IPS-20b (cell line): ENCODE results near the gene ODC1.
"Not testable (repeated sequence)": the region's sequence is repeated elsewhere in the genome, so short reads cannot be mapped to it uniquely, and the experiment has no call there.

Experiments used
- H3K27ac ChIP-seq: one replicate; pipeline ENCODE4 v1.5.1; 2013; ENCODE audit warnings: low read length
- H3K27me3 ChIP-seq: 2 replicates; pipeline ENCODE4 v1.6.1; 2013; ENCODE audit warnings: mild to moderate bottlenecking, low read length, inconsistent platforms; ENCODE audit not compliant: insufficient read depth
- H3K36me3 ChIP-seq: 2 replicates; pipeline ENCODE4 v1.6.1; 2013; ENCODE audit warnings: low read depth, mild to moderate bottlenecking, inconsistent platforms, low read length, moderate library complexity; ENCODE audit not compliant: insufficient read depth
- H3K4me1 ChIP-seq: 2 replicates; pipeline ENCODE4 v1.6.1; 2013; ENCODE audit warnings: mild to moderate bottlenecking, control low read depth, inconsistent platforms, low read length, moderate library complexity; ENCODE audit not compliant: insufficient read depth
- H3K4me3 ChIP-seq: 2 replicates; pipeline ENCODE4 v1.5.1; 2013; ENCODE audit warnings: mild to moderate bottlenecking, low read length, inconsistent platforms
- H3K9ac ChIP-seq: 2 replicates; pipeline ENCODE4 v1.6.1; 2013; ENCODE audit warnings: low read depth, mild to moderate bottlenecking, inconsistent platforms, low read length, moderate library complexity
- H3K9me3 ChIP-seq: 2 replicates; pipeline ENCODE4 v1.6.1; 2013; ENCODE audit warnings: mild to moderate bottlenecking, low read depth, low read length, inconsistent platforms; ENCODE audit not compliant: insufficient read depth

Gene ODC1

GRCh38 chr2:10487741-10488104, 39.6 kb upstream of the ODC1 start:
- not testable (repeated sequence) for H3K4me3 ChIP-seq, H3K9ac ChIP-seq, H3K9me3 ChIP-seq, H3K27ac ChIP-seq, H3K4me1 ChIP-seq, H3K36me3 ChIP-seq, H3K27me3 ChIP-seq

GRCh38 chr2:10487081-10487740, 39.1 kb upstream of the ODC1 start:
- Histone ChIP-seq H3K9ac (no peak overlapping the region), H3K27ac (no peak overlapping the region), H3K4me1 (no peaks in the 10 kb centered on the region), H3K36me3 (no peaks in the 10 kb centered on the region), H3K4me3 (no peak overlapping the region), H3K9me3 (no peaks in the 10 kb centered on the region), H3K27me3 (no peaks in the 10 kb centered on the region)

GRCh38 chr2:10486601-10487079, 38.5 kb upstream of the ODC1 start:
- Histone ChIP-seq H3K4me1 (no peaks in the 10 kb centered on the region), H3K4me3 (no peak overlapping the region), H3K36me3 (no peaks in the 10 kb centered on the region), H3K27me3 (no peaks in the 10 kb centered on the region), H3K9ac (no peak overlapping the region), H3K27ac (no peak overlapping the region), H3K9me3 (no peaks in the 10 kb centered on the region)

GRCh38 chr2:10486091-10486490, 38.0 kb upstream of the ODC1 start:
- Histone ChIP-seq H3K4me1 (no peaks in the 10 kb centered on the region), H3K27ac (no peak overlapping the region), H3K9ac (no peak overlapping the region), H3K4me3 (no peak overlapping the region), H3K27me3 (no peaks in the 10 kb centered on the region; the same call in 1 of the 2 replicates), H3K9me3 (no peaks in the 10 kb centered on the region), H3K36me3 (no peaks in the 10 kb centered on the region)

GRCh38 chr2:10482913-10483312, 34.8 kb upstream of the ODC1 start:
- Histone ChIP-seq H3K36me3 (no peaks in the 10 kb centered on the region), H3K9me3 (no peaks in the 10 kb centered on the region), H3K4me3 (no peak overlapping the region), H3K27ac (no peak overlapping the region), H3K9ac (no peak overlapping the region), H3K4me1 (no peaks in the 10 kb centered on the region; the same call in 1 of the 2 replicates), H3K27me3 (no peaks in the 10 kb centered on the region; the same call in 1 of the 2 replicates)

- H3K27me3 ChIP-seq = no peaks in the 10 kb centered on the region; the same call in 1 of the 2 replicates
Observed at GRCh38 chr2:10482460-10482859, 34.3 kb upstream of the ODC1 start.

GRCh38 chr2:10481666-10482157, 33.6 kb upstream of the ODC1 start:
- Histone ChIP-seq H3K9me3 (no peaks in the 10 kb centered on the region), H3K27me3 (no peaks in the 10 kb centered on the region; the same call in 1 of the 2 replicates), H3K4me1 (no peaks in the 10 kb centered on the region; the same call in 1 of the 2 replicates), H3K27ac (no peak overlapping the region), H3K4me3 (no peak overlapping the region), H3K9ac (no peak overlapping the region), H3K36me3 (no peaks in the 10 kb centered on the region)

More at GRCh38 chr2:10482460-10482859, 34.3 kb upstream of the ODC1 start:
- H3K4me3 ChIP-seq = no peak overlapping the region
- no peak overlapping the region for H3K27ac ChIP-seq
- H3K36me3 ChIP-seq = no peaks in the 10 kb centered on the region
- no peaks in the 10 kb centered on the region; the same call in 1 of the 2 replicates for H3K4me1 ChIP-seq
- no peak overlapping the region; the same call in 1 of the 2 replicates for H3K9ac ChIP-seq
- H3K9me3 ChIP-seq = no peaks in the 10 kb centered on the region

GRCh38 chr2:10481055-10481665, 33.0 kb upstream of the ODC1 start:
- Histone ChIP-seq H3K9me3 (no peaks in the 10 kb centered on the region), H3K4me1 (no peaks in the 10 kb centered on the region; the same call in 1 of the 2 replicates), H3K9ac (no peak overlapping the region), H3K27me3 (no peaks in the 10 kb centered on the region; the same call in 1 of the 2 replicates), H3K27ac (no peak overlapping the region), H3K36me3 (no peaks in the 10 kb centered on the region), H3K4me3 (no peak overlapping the region)

GRCh38 chr2:10480359-10480949, 32.3 kb upstream of the ODC1 start:
- Histone ChIP-seq H3K9me3 (no peaks in the 10 kb centered on the region), H3K27ac (no peak overlapping the region), H3K27me3 (no peaks in the 10 kb centered on the region; the same call in 1 of the 2 replicates), H3K9ac (no peak overlapping the region), H3K4me3 (no peak overlapping the region), H3K4me1 (no peaks in the 10 kb centered on the region; the same call in 1 of the 2 replicates), H3K36me3 (no peaks in the 10 kb centered on the region)

- H3K27me3 ChIP-seq = no peaks in the 10 kb centered on the region; the same call in 1 of the 2 replicates
- H3K27ac ChIP-seq = no peak overlapping the region
- no peaks in the 10 kb centered on the region for H3K36me3 ChIP-seq
- H3K4me1 ChIP-seq = no peaks in the 10 kb centered on the region; the same call in 1 of the 2 replicates
- H3K4me3 ChIP-seq = no peak overlapping the region
- H3K9me3 ChIP-seq = no peaks in the 10 kb centered on the region
- H3K9ac ChIP-seq = no peak overlapping the region
Observed at GRCh38 chr2:10478916-10479315, 30.8 kb upstream of the ODC1 start.

- no peak overlapping the region for H3K9ac ChIP-seq
- H3K9me3 ChIP-seq = no peaks in the 10 kb centered on the region
- no peaks in the 10 kb centered on the region; the same call in 1 of the 2 replicates for H3K4me1 ChIP-seq
- no peak overlapping the region for H3K27ac ChIP-seq
- H3K27me3 ChIP-seq = no peaks in the 10 kb centered on the region; the same call in 1 of the 2 replicates
- no peaks in the 10 kb centered on the region for H3K36me3 ChIP-seq
- H3K4me3 ChIP-seq = no peak overlapping the region
Observed at GRCh38 chr2:10478298-10478625, 30.1 kb upstream of the ODC1 start.
